ENCODE results near the gene ZNF780A.
"Not testable (repeated sequence)": the region's sequence is repeated elsewhere in the genome, so short reads cannot be mapped to it uniquely, and the experiment has no call there.

Gene ZNF780A

GRCh38 chr19:40055049-40055448 is 35.7 kb downstream of the ZNF780A start:
- peak overlapping the region; percentile 86 for H3K4me3 ChIP-seq (ENCODE audit: insufficient read depth, low read depth, low read length)

GRCh38 chr19:40054632-40055031 is 36.1 kb downstream of the ZNF780A start:
- Histone ChIP-seq H3K36me3 (ENCODE audit: control insufficient read depth, insufficient read depth, low read length) (peaks cover under 1% of the 10 kb centered on the region), H3K4me1 (ENCODE audit: control insufficient read depth, insufficient read depth, low read length) (no peaks in the 10 kb centered on the region), H3K9me3 (ENCODE audit: control insufficient read depth, low read length) (no peaks in the 10 kb centered on the region), H3K27ac (ENCODE audit: insufficient read depth, low read depth, low read length, poor library complexity, severe bottlenecking) (no peak overlapping the region), H3K4me3 (ENCODE audit: insufficient read depth, low read depth, low read length) (no peak overlapping the region), H3K27me3 (ENCODE audit: control insufficient read depth, insufficient read depth, low read length, poor library complexity, severe bottlenecking) (no peaks in the 10 kb centered on the region)
- 90 to 91% methylated on average over 8 to 9 of the region's 9 CpGs for WGBS, 2 experiments

More at GRCh38 chr19:40055049-40055448, 35.7 kb downstream of the ZNF780A start:
- H3K9me3 ChIP-seq (ENCODE audit: control insufficient read depth, low read length), result no peaks in the 10 kb centered on the region
- no peaks in the 10 kb centered on the region for H3K4me1 ChIP-seq (ENCODE audit: control insufficient read depth, insufficient read depth, low read length)
- no peak overlapping the region for H3K27ac ChIP-seq (ENCODE audit: insufficient read depth, low read depth, low read length, poor library complexity, severe bottlenecking)
- H3K27me3 ChIP-seq (ENCODE audit: control insufficient read depth, insufficient read depth, low read length, poor library complexity, severe bottlenecking), result no peaks in the 10 kb centered on the region
- WGBS, 2 experiments, result 47 to 48% methylated on average over 9 to 10 of the region's 10 CpGs
- H3K36me3 ChIP-seq (ENCODE audit: control insufficient read depth, insufficient read depth, low read length), result no peaks in the 10 kb centered on the region

GRCh38 chr19:40053491-40053890 is 37.3 kb downstream of the ZNF780A start:
- WGBS, 2 experiments, result 95% methylated on average over 2 of the region's 2 CpGs
- H3K27me3 ChIP-seq (ENCODE audit: control insufficient read depth, insufficient read depth, low read length, poor library complexity, severe bottlenecking), result no peaks in the 10 kb centered on the region
- no peak overlapping the region for H3K27ac ChIP-seq (ENCODE audit: insufficient read depth, low read depth, low read length, poor library complexity, severe bottlenecking)
- H3K36me3 ChIP-seq (ENCODE audit: control insufficient read depth, insufficient read depth, low read length), result peaks cover 11% of the 10 kb centered on the region
- H3K4me1 ChIP-seq (ENCODE audit: control insufficient read depth, insufficient read depth, low read length), result no peaks in the 10 kb centered on the region
- no peaks in the 10 kb centered on the region for H3K9me3 ChIP-seq (ENCODE audit: control insufficient read depth, low read length)
- no peak overlapping the region for H3K4me3 ChIP-seq (ENCODE audit: insufficient read depth, low read depth, low read length)

GRCh38 chr19:40041718-40042117 is 49.0 kb downstream of the ZNF780A start:
- not testable (repeated sequence) for H3K27ac ChIP-seq (ENCODE audit: insufficient read depth, low read depth, low read length, poor library complexity, severe bottlenecking); H3K9me3 ChIP-seq (ENCODE audit: control insufficient read depth, low read length); H3K27me3 ChIP-seq (ENCODE audit: control insufficient read depth, insufficient read depth, low read length, poor library complexity, severe bottlenecking); H3K4me3 ChIP-seq (ENCODE audit: insufficient read depth, low read depth, low read length); H3K4me1 ChIP-seq (ENCODE audit: control insufficient read depth, insufficient read depth, low read length)
- H3K36me3 ChIP-seq (ENCODE audit: control insufficient read depth, insufficient read depth, low read length), result peaks cover 34% of the 10 kb centered on the region
- 86 to 100% methylated on average over 1 of the region's 1 CpG for WGBS, 2 experiments

- 100% methylated on average over 1 of the region's 3 CpGs; no CpG with 5 or more reads in 1 of the 2 experiments for WGBS, 2 experiments
- not testable (repeated sequence) for H3K27ac ChIP-seq (ENCODE audit: insufficient read depth, low read depth, low read length, poor library complexity, severe bottlenecking); H3K4me3 ChIP-seq (ENCODE audit: insufficient read depth, low read depth, low read length); H3K4me1 ChIP-seq (ENCODE audit: control insufficient read depth, insufficient read depth, low read length); H3K36me3 ChIP-seq (ENCODE audit: control insufficient read depth, insufficient read depth, low read length); H3K27me3 ChIP-seq (ENCODE audit: control insufficient read depth, insufficient read depth, low read length, poor library complexity, severe bottlenecking)
- peaks cover 10% of the 10 kb centered on the region for H3K9me3 ChIP-seq (ENCODE audit: control insufficient read depth, low read length)
Observed at GRCh38 chr19:40038047-40038446, 52.7 kb downstream of the ZNF780A start.

GRCh38 chr19:40035996-40036395 is 54.7 kb downstream of the ZNF780A start:
- Histone ChIP-seq H3K9me3 (ENCODE audit: control insufficient read depth, low read length) (peaks cover 14% of the 10 kb centered on the region), H3K36me3 (ENCODE audit: control insufficient read depth, insufficient read depth, low read length) (peaks cover 10% of the 10 kb centered on the region), H3K4me3 (ENCODE audit: insufficient read depth, low read depth, low read length) (no peak overlapping the region)

GRCh38 chr19:40033989-40034560 is 56.7 kb downstream of the ZNF780A start:
- no peaks in the 10 kb centered on the region for H3K27me3 ChIP-seq (ENCODE audit: control insufficient read depth, insufficient read depth, low read length, poor library complexity, severe bottlenecking)
- H3K4me3 ChIP-seq (ENCODE audit: insufficient read depth, low read depth, low read length), result no peak overlapping the region
- H3K36me3 ChIP-seq (ENCODE audit: control insufficient read depth, insufficient read depth, low read length), result peaks cover 10% of the 10 kb centered on the region
- 86 to 100% methylated on average over 1 to 2 of the region's 2 CpGs for WGBS, 2 experiments
- H3K27ac ChIP-seq (ENCODE audit: insufficient read depth, low read depth, low read length, poor library complexity, severe bottlenecking), result no peak overlapping the region
- H3K9me3 ChIP-seq (ENCODE audit: control insufficient read depth, low read length), result peaks cover 15% of the 10 kb centered on the region
- no peaks in the 10 kb centered on the region for H3K4me1 ChIP-seq (ENCODE audit: control insufficient read depth, insufficient read depth, low read length)

More at GRCh38 chr19:40035996-40036395, 54.7 kb downstream of the ZNF780A start:
- no peak overlapping the region for H3K27ac ChIP-seq (ENCODE audit: insufficient read depth, low read depth, low read length, poor library complexity, severe bottlenecking)
- H3K4me1 ChIP-seq (ENCODE audit: control insufficient read depth, insufficient read depth, low read length), result no peaks in the 10 kb centered on the region
- WGBS, 2 experiments, result 89% methylated on average over 3 of the region's 4 CpGs; no CpG with 5 or more reads in 1 of the 2 experiments
- no peaks in the 10 kb centered on the region for H3K27me3 ChIP-seq (ENCODE audit: control insufficient read depth, insufficient read depth, low read length, poor library complexity, severe bottlenecking)

- H3K4me1 ChIP-seq (ENCODE audit: control insufficient read depth, insufficient read depth, low read length), result no peaks in the 10 kb centered on the region
- WGBS, 2 experiments, result 86 to 95% methylated on average over 4 to 5 of the region's 5 CpGs
- H3K27ac ChIP-seq (ENCODE audit: insufficient read depth, low read depth, low read length, poor library complexity, severe bottlenecking), result no peak overlapping the region
- H3K36me3 ChIP-seq (ENCODE audit: control insufficient read depth, insufficient read depth, low read length), result no peaks in the 10 kb centered on the region
- H3K27me3 ChIP-seq (ENCODE audit: control insufficient read depth, insufficient read depth, low read length, poor library complexity, severe bottlenecking), result no peaks in the 10 kb centered on the region
- peaks cover 12% of the 10 kb centered on the region for H3K9me3 ChIP-seq (ENCODE audit: control insufficient read depth, low read length)
- no peak overlapping the region for H3K4me3 ChIP-seq (ENCODE audit: insufficient read depth, low read depth, low read length)
Observed at GRCh38 chr19:40026597-40026970, 64.2 kb downstream of the ZNF780A start.

GRCh38 chr19:40025938-40026596 is 64.7 kb downstream of the ZNF780A start:
- no peaks in the 10 kb centered on the region for H3K4me1 ChIP-seq (ENCODE audit: control insufficient read depth, insufficient read depth, low read length)
- H3K27me3 ChIP-seq (ENCODE audit: control insufficient read depth, insufficient read depth, low read length, poor library complexity, severe bottlenecking), result no peaks in the 10 kb centered on the region
- no peaks in the 10 kb centered on the region for H3K36me3 ChIP-seq (ENCODE audit: control insufficient read depth, insufficient read depth, low read length)
- WGBS, 2 experiments, result 93 to 98% methylated on average over 3 to 4 of the region's 4 CpGs
- H3K9me3 ChIP-seq (ENCODE audit: control insufficient read depth, low read length), result peaks cover 10% of the 10 kb centered on the region
- no peak overlapping the region for H3K27ac ChIP-seq (ENCODE audit: insufficient read depth, low read depth, low read length, poor library complexity, severe bottlenecking)
- H3K4me3 ChIP-seq (ENCODE audit: insufficient read depth, low read depth, low read length), result no peak overlapping the region

- H3K4me1 ChIP-seq (ENCODE audit: control insufficient read depth, insufficient read depth, low read length), result no peaks in the 10 kb centered on the region
- no peak overlapping the region for H3K27ac ChIP-seq (ENCODE audit: insufficient read depth, low read depth, low read length, poor library complexity, severe bottlenecking)
- H3K9me3 ChIP-seq (ENCODE audit: control insufficient read depth, low read length), result peaks cover 8% of the 10 kb centered on the region
- H3K4me3 ChIP-seq (ENCODE audit: insufficient read depth, low read depth, low read length), result no peak overlapping the region
- H3K36me3 ChIP-seq (ENCODE audit: control insufficient read depth, insufficient read depth, low read length), result no peaks in the 10 kb centered on the region
- no peaks in the 10 kb centered on the region for H3K27me3 ChIP-seq (ENCODE audit: control insufficient read depth, insufficient read depth, low read length, poor library complexity, severe bottlenecking)
- WGBS, 2 experiments, result 78 to 81% methylated on average over 3 of the region's 3 CpGs
Observed at GRCh38 chr19:40023969-40024368, 66.8 kb downstream of the ZNF780A start.

Measured in ectodermal cell (in vitro differentiated cells).